Activated B cell treated with CpG ODN at 0.5 μM for 24 hours (primary cell): ENCODE measurements around the gene GYPA. TPM values are rescaled to one million over a fixed set of nuclear protein-coding genes. Genes with fewer than 3 reads are reported as not detected.
"Not testable (repeated sequence)": the region's sequence is repeated elsewhere in the genome, so short reads cannot be mapped to it uniquely, and the experiment has no call there.

Experiments used
- ATAC-seq: fragments of 200-7000 bp; cut with Tn5 transposase; one replicate; pipeline ENCODE4 v1.10.0; 2021; ENCODE audit warnings: low read depth, mild to moderate bottlenecking, moderate library complexity
- CTCF ChIA-PET: fragments of 350-600 bp; sonication (Branson Sonifier 250); formaldehyde crosslinking; loops from one replicate; lab custom pipeline; 2021; ENCODE audit warnings: antibody characterized with exemption; lab: Charles Lee
- POLR2A ChIA-PET: fragments of 350-600 bp; sonication (Branson Sonifier 250); formaldehyde crosslinking; loops from one replicate; lab custom pipeline; 2021; ENCODE audit warnings: antibody characterized with exemption; lab: Charles Lee
- DNase-seq: peaks from one replicate; pipeline ENCODE4 v3.0.0; 2022
- H3K27ac Mint-ChIP-seq: one replicate; pipeline ENCODE4 v1.8.0; 2020; ENCODE audit warnings: mixed read lengths
- H3K27me3 Mint-ChIP-seq: one replicate; pipeline ENCODE4 v1.8.0; 2021; ENCODE audit warnings: mixed read lengths
- H3K36me3 Mint-ChIP-seq: one replicate; pipeline ENCODE4 v1.8.0; 2021; ENCODE audit warnings: low read depth, mixed read lengths
- H3K4me1 Mint-ChIP-seq: one replicate; pipeline ENCODE4 v1.8.0; 2021; ENCODE audit warnings: mixed read lengths
- H3K4me3 Mint-ChIP-seq: one replicate; pipeline ENCODE4 v1.8.0; 2020; ENCODE audit warnings: mild to moderate bottlenecking, mixed read lengths
- H3K9me3 Mint-ChIP-seq: one replicate; pipeline ENCODE4 v1.8.0; 2020; ENCODE audit warnings: mixed read lengths
- intact Hi-C: fragments of 100-400 bp; cut with micrococcal nuclease; formaldehyde crosslinking; loops from one replicate; pipeline ENCODE4 v1.15.1; 2024
- total RNA-seq: library from RNA; stranded (reverse); gene quantifications from 2 replicates; pipeline ENCODE4 v1.2.3, GENCODE V29; 2022

Gene GYPA
- total RNA-seq, 1 donor from 2014 or later = not detected

DNA sequence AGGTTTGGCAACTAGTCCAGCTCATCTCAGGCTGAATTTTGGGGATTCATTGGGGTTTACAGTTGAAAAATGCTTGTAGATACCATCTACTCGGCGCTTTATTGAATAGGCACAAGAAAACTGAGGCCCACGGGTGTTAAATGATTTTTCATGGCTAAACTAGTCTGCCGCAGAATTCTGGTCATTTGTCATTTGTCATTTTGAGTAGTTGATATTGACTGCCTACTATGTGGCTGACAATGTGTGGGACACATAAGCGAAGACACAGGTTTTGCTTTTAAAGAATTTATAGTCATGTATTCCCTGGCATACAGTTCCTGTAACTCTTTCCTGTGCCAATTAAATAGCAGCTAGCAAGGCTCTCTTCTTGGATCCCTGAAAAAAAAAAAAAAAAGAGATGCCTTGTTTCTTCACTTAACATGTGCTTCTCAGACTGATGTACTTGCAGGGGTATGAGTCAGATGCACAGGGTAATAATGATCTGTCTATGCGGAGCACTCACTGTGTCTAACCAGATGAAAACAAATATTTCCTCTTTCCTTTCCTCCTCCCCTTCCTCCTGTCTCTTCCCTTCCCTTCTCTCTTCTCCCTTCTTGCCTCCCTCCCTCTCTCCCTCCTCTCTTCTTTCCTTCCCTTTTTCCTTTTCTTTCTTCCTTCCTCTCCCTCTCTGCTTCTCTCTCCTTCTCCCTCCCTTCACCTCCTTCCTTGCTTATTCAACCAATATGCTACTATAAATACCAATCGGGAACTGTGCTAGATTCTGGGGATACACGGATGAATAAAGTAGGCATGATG lies 3.2 kb downstream of the GYPA start:
- H3K27me3 Mint-ChIP-seq, DNase-seq, H3K9me3 Mint-ChIP-seq, POLR2A ChIA-PET, H3K4me3 Mint-ChIP-seq, H3K27ac Mint-ChIP-seq, CTCF ChIA-PET, H3K4me1 Mint-ChIP-seq, ATAC-seq, H3K36me3 Mint-ChIP-seq, intact Hi-C loops: not testable (repeated sequence)

DNA sequence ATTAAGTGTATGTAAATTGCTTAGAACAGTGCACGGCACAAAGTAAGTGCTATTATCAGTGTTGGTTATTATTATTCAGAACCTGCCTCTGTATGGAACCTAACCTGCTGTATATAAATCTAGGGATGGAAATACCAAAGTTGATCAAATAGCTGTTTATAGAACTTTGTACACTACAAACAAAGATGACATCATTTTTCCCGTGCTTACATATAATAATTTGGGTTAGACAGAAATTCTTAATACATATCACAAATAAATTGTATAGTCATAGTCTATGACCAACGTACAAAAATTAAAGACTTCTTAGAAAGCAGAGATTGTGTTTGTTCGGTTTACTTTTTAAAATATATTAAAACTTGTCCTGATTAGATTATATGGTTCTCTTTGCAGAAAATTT lies 4.3 kb downstream of the GYPA start:
- DNase-seq, CTCF ChIA-PET, ATAC-seq, H3K4me3 Mint-ChIP-seq, POLR2A ChIA-PET, H3K4me1 Mint-ChIP-seq, H3K9me3 Mint-ChIP-seq, intact Hi-C loops, H3K27me3 Mint-ChIP-seq, H3K27ac Mint-ChIP-seq, H3K36me3 Mint-ChIP-seq: not testable (repeated sequence)

DNA sequence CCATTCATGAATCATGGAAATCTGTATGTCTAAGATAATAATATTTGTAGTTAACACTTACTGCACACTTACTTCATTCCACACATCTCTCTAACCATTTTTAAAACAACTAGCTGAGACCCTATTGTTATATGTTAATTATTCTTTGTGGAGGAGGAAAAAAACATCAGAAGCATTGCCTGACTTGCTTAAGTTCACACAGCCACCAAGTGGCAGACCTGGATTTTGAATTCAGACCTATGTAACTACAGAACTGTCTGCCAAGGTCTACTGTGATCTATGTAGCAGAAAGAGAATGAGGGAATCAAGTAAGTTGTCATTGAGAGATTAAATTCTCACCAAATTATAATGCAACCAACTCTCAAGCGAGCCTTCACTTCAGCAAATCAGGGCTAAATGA lies 10.4 kb downstream of the GYPA start:
- H3K27ac Mint-ChIP-seq, CTCF ChIA-PET, DNase-seq, ATAC-seq, POLR2A ChIA-PET, H3K4me3 Mint-ChIP-seq, H3K36me3 Mint-ChIP-seq, H3K27me3 Mint-ChIP-seq, intact Hi-C loops, H3K9me3 Mint-ChIP-seq, H3K4me1 Mint-ChIP-seq: not testable (repeated sequence)

DNA sequence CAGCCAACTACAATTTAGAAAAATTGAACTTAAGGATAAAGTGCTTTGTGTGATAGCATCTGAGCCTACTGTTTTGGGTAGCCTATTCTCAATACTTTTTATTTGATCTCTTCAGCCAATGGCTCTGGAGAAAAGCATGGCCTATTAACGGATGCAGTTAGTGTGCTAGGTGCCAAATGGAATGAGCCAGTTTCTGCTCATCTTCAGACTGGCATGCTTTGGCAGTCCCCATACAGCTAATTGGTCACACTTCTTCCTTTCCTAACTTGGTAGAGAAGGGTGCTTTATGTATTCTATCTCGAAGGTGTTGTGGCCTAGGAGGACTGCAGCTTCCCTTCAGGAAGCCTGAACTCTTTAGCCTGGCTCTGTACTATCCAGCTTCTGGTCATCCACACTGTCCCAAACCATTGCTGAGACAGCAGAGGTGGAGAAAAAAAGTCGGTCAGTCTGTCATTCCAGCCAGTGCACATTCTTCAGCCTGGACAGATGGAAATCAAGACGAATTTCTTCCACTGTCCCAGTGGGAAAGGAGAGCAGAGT lies 11.1 kb downstream of the GYPA start:
- CTCF ChIA-PET, intact Hi-C loops, H3K4me1 Mint-ChIP-seq, H3K27ac Mint-ChIP-seq, POLR2A ChIA-PET, H3K27me3 Mint-ChIP-seq, DNase-seq, H3K4me3 Mint-ChIP-seq, H3K9me3 Mint-ChIP-seq, ATAC-seq, H3K36me3 Mint-ChIP-seq: not testable (repeated sequence)

DNA sequence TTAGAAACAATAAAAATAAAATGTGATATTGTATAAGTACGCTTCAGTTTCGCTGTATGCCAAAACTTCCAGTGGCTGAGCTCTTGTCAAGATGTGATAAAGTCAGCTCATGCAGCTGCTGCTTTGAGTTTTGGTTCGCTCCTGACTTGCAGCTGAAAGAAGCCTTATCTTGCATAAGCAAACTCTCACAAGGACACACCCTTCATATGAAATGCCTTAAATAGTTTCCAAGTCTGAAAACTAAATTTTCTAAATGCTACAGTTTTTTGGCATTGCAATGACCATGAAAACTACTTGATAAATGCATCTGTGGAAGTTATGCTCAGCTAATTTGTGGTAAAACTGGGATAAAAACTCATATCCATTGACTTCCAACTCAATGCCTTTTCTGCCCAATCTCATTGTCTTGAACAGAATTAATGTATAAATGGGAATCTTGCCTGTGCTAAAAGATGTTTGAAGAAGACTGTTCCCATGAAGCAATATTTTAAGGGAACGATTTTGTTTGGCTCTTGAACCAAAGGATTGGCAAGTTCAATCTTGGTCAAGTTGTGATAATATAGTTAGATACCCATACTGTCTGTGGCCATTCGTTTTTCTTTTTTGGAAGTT lies 11.7 kb downstream of the GYPA start:
- intact Hi-C loops, H3K9me3 Mint-ChIP-seq: not testable (repeated sequence)

DNA sequence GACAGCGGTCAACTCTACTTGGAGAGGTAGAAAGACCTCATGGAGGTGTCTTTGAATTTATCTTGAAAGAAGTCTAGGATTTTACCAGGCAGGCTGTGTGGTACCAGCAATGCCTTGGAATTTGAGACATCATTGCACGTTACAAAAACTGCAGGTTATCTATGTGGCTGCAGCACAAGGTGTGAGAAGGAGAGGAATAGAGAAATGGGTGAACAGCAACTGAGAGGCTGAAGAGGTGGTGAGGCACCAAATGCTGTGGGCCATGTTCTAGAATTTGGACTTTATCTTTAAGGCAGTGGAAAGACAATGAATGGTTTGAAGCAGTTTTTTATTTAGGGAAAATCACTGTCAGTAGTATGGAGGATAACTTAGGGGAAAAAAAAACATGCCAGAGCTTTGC lies 15.4 kb downstream of the GYPA start:
- DNase-seq, H3K4me1 Mint-ChIP-seq, H3K27ac Mint-ChIP-seq, ATAC-seq, intact Hi-C loops, CTCF ChIA-PET, H3K36me3 Mint-ChIP-seq, H3K4me3 Mint-ChIP-seq, H3K9me3 Mint-ChIP-seq, POLR2A ChIA-PET, H3K27me3 Mint-ChIP-seq: not testable (repeated sequence)

More for the DNA sequence above, 11.7 kb downstream of the GYPA start:
- ATAC-seq, H3K27me3 Mint-ChIP-seq, H3K36me3 Mint-ChIP-seq, DNase-seq, H3K4me1 Mint-ChIP-seq, H3K27ac Mint-ChIP-seq, CTCF ChIA-PET, POLR2A ChIA-PET, H3K4me3 Mint-ChIP-seq: not testable (repeated sequence)

DNA sequence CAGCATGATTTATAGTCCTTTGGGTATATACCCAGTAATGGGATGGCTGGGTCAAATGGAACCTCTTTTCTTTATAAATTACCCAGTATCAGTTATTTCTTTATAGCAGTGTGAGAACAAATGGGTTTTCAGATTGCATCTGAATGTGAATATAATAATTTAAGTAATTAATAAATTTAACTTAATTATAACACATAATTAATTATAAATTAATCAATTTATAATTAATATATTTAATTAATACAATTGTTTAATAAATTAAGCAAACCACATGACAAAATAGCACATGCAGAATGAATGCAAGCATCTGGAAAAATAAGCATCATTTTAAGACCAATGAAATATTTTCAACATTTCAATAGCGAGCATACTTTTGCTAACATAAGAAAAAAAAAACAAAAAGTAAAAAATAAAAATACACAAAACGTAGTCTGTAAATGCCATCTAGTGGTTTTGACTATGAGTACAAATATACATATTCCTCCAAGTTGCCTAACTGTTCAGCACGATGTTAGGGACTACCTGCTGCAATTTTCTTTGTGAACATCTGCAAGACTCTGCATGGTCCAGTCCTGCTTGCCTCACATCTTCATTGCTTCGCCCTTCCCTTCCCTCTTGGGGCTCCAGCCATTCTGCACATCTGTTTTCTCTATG lies 16.4 kb downstream of the GYPA start:
- H3K27me3 Mint-ChIP-seq, H3K4me3 Mint-ChIP-seq, H3K9me3 Mint-ChIP-seq, H3K36me3 Mint-ChIP-seq, H3K27ac Mint-ChIP-seq, DNase-seq, POLR2A ChIA-PET, H3K4me1 Mint-ChIP-seq, ATAC-seq, intact Hi-C loops, CTCF ChIA-PET: not testable (repeated sequence)

DNA sequence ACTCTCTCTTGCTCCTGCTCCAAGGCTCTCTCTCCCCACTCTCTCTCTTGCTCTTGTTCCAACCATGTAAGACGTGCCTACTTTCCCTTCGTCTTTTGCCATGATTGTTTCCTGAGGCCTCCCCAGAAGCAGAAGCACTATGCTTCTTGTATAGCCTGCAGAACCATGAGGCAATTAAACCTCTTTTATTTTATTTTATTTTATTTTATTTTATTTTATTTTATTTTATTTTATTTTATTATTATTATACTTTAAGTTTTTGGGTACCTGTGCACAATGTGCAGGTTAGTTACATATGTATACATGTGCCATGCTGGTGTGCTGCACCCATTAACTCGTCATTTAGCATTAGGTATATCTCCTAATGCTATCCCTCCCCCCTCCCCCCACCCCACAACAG lies 17.2 kb downstream of the GYPA start:
- H3K4me1 Mint-ChIP-seq, POLR2A ChIA-PET, CTCF ChIA-PET, H3K9me3 Mint-ChIP-seq, H3K27me3 Mint-ChIP-seq, intact Hi-C loops, H3K36me3 Mint-ChIP-seq, ATAC-seq, DNase-seq, H3K4me3 Mint-ChIP-seq, H3K27ac Mint-ChIP-seq: not testable (repeated sequence)

DNA sequence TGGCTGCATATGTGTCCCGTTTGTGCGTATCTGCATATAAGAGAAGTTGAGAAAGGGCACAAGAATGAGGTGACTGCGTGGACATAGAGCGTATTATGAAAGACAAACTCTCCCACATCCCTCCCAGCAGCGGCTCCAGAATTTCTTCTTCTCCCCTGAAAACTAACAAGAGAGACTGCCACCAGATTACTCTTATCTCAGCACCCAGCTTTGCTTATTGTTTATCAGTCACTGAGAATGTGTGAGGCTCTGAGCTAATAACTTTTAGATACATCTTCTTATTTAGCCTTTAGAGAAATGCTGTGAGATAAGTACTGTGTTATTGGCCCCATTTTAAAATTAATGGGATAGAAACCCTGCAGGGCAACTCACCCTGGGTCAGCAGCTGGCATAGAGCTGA lies 20.8 kb downstream of the GYPA start:
- H3K4me1 Mint-ChIP-seq, H3K27me3 Mint-ChIP-seq, POLR2A ChIA-PET: not testable (repeated sequence)

More for the DNA sequence above, 20.8 kb downstream of the GYPA start:
- H3K9me3 Mint-ChIP-seq, H3K36me3 Mint-ChIP-seq, H3K4me3 Mint-ChIP-seq, ATAC-seq, CTCF ChIA-PET, H3K27ac Mint-ChIP-seq, intact Hi-C loops, DNase-seq: not testable (repeated sequence)
